Glutamatergic neuron (in vitro differentiated cells): Measurements from ENCODE around the gene RESP18. TPM values are rescaled to one million over a fixed set of nuclear protein-coding genes. Genes with fewer than 3 reads are reported as not detected.

Experiments used
- DNase-seq: peaks from one replicate; pipeline ENCODE4 v3.0.0; 2022
- H3K27ac Mint-ChIP-seq: one replicate; pipeline ENCODE4 v1.8.0; 2020; ENCODE audit warnings: mild to moderate bottlenecking, mixed read lengths, inconsistent platforms; ENCODE audit not compliant: unreplicated experiment
- H3K27me3 Mint-ChIP-seq: one replicate; pipeline ENCODE4 v1.8.0; 2020; ENCODE audit warnings: mild to moderate bottlenecking, moderate library complexity, mixed read lengths, inconsistent platforms; ENCODE audit not compliant: unreplicated experiment
- H3K36me3 Mint-ChIP-seq: one replicate; pipeline ENCODE4 v1.8.0; 2020; ENCODE audit warnings: mild to moderate bottlenecking, mixed read lengths, inconsistent platforms; ENCODE audit not compliant: unreplicated experiment
- H3K4me1 Mint-ChIP-seq: one replicate; pipeline ENCODE4 v1.8.0; 2020; ENCODE audit warnings: mild to moderate bottlenecking, low read depth, mixed read lengths, inconsistent platforms; ENCODE audit not compliant: unreplicated experiment
- H3K4me3 Mint-ChIP-seq: one replicate; pipeline ENCODE4 v1.8.0; 2020; ENCODE audit warnings: mild to moderate bottlenecking, mixed read lengths, inconsistent platforms; ENCODE audit not compliant: unreplicated experiment
- H3K9me3 Mint-ChIP-seq: one replicate; pipeline ENCODE4 v1.8.0; 2020; ENCODE audit warnings: mild to moderate bottlenecking, moderate library complexity, mixed read lengths, inconsistent platforms; ENCODE audit not compliant: unreplicated experiment
- CTCF ChIP-seq: fragments of 200-600 bp; sonication (generic); IDR thresholded peaks from one replicate; pipeline ENCODE4 v1.5.0; 2021; ENCODE audit not compliant: partially characterized antibody, unreplicated experiment
- microRNA-seq: library from miRNA; unstranded; fragments of <30 nt; microRNA quantifications from one replicate; pipeline ENCODE4, GENCODE V29; 2020; ENCODE audit not compliant: unreplicated experiment
- total RNA-seq: library from RNA; stranded (reverse); fragmentation: NEBNext Ultra II Directional; extraction: Animal tissue kit (Norgen Biotek cat#: 25700); gene quantifications from one replicate; pipeline ENCODE4 v1.2.1, GENCODE V29; 2021; ENCODE audit not compliant: unreplicated experiment

RESP18 gene
- total RNA-seq, 1 donor from 2014 or later: not detected

GRCh38 chr2:219279916-219280516 is 52.5 kb downstream of the RESP18 start:
- H3K27me3 Mint-ChIP-seq: peaks cover 3% of the 10 kb centered on the region
- peak overlapping the region; percentile 97 for H3K4me3 Mint-ChIP-seq
- peaks cover 35% of the 10 kb centered on the region for H3K4me1 Mint-ChIP-seq
- H3K36me3 Mint-ChIP-seq: no peaks in the 10 kb centered on the region
- DNase-seq: no peak
- peaks cover 11% of the 10 kb centered on the region for H3K9me3 Mint-ChIP-seq
- peak; percentile 17 for TF ChIP-seq CTCF
- peak overlapping the region; percentile 99 for H3K27ac Mint-ChIP-seq

- H3K4me3 Mint-ChIP-seq: peak within 1 kb of the TSS; percentile 97
These were observed 53.2 kb downstream of the RESP18 start, which contains the start of gene DNAJB2 for GRCh38 chr2:219279151-219279915. DNAJB2 (plus strand) TSS chr2:219279366; CDS start chr2:219279834, 468 bp downstream.

GRCh38 chr2:219278655-219279150 is 53.8 kb downstream of the RESP18 start:
- DNase-seq: no peak
- Mint-ChIP-seq H3K27ac (peak overlapping the region; percentile 94), H3K36me3 (no peaks in the 10 kb centered on the region), H3K4me3 (peak overlapping the region; percentile 84), H3K9me3 (peaks cover 16% of the 10 kb centered on the region), H3K4me1 (peaks cover 39% of the 10 kb centered on the region), H3K27me3 (peaks cover 9% of the 10 kb centered on the region)
- TF ChIP-seq CTCF: no peak

More at GRCh38 chr2:219279151-219279915, 53.2 kb downstream of the RESP18 start, which contains the start of gene DNAJB2:
- H3K36me3 Mint-ChIP-seq: no peaks in the 10 kb centered on the region
- peaks cover 39% of the 10 kb centered on the region for H3K4me1 Mint-ChIP-seq
- TF ChIP-seq CTCF: peak; percentile 20
- peak within 1 kb of the TSS; percentile 99 for H3K27ac Mint-ChIP-seq
- peaks cover 6% of the 10 kb centered on the region for H3K27me3 Mint-ChIP-seq
- DNase-seq: peak; percentile 100
- peaks cover 16% of the 10 kb centered on the region for H3K9me3 Mint-ChIP-seq

- TF ChIP-seq CTCF: peak; percentile 94
- no peaks in the 10 kb centered on the region for H3K36me3 Mint-ChIP-seq
- peaks cover 18% of the 10 kb centered on the region for H3K9me3 Mint-ChIP-seq
- H3K4me1 Mint-ChIP-seq: peaks cover 38% of the 10 kb centered on the region
- H3K27me3 Mint-ChIP-seq: peaks cover 9% of the 10 kb centered on the region
- peak overlapping the region; percentile 94 for H3K27ac Mint-ChIP-seq
- peak; percentile 86 for DNase-seq
- H3K4me3 Mint-ChIP-seq: peak overlapping the region; percentile 84
These were observed 54.6 kb downstream of the RESP18 start for GRCh38 chr2:219277703-219278654.

Small RNA genes within 50 kb of the gene (microRNA-seq; reads per million reads assigned to microRNA genes)
- not detected for gene MIR153-1

Other genes with a start within 250 kb of the RESP18 start
- 24.8 TPM for gene NHEJ1, start 171.9 kb downstream of the RESP18 start, total RNA-seq
- 1.1 TPM for gene SLC23A3, start 162.7 kb downstream of the RESP18 start, total RNA-seq
- gene CNPPD1, start 155.8 kb downstream of the RESP18 start, total RNA-seq: 61.5 TPM
- 167 TPM for gene RETREG2, start 154.5 kb downstream of the RESP18 start, total RNA-seq
- 49.5 TPM for gene ZFAND2B, start 126.0 kb downstream of the RESP18 start, total RNA-seq
- 49.4 TPM for gene ABCB6, start 113.8 kb downstream of the RESP18 start, total RNA-seq
- 80.4 TPM for gene ATG9A, start 103.1 kb downstream of the RESP18 start, total RNA-seq
- gene ANKZF1, start 102.9 kb downstream of the RESP18 start, total RNA-seq: 95.8 TPM
- gene GLB1L, start 87.3 kb downstream of the RESP18 start, total RNA-seq: 6.2 TPM
- gene STK16, start 87.3 kb downstream of the RESP18 start, total RNA-seq: 32.2 TPM
- gene TUBA4B, start 79.5 kb downstream of the RESP18 start, total RNA-seq: not detected
- gene TUBA4A, start 78.8 kb downstream of the RESP18 start, total RNA-seq: 27.5 TPM
- gene DNAJB2, start 53.4 kb downstream of the RESP18 start, total RNA-seq: 124 TPM
- 104 TPM for gene PTPRN, start 23.3 kb downstream of the RESP18 start, total RNA-seq
- gene DNPEP, start 55.2 kb upstream of the RESP18 start, total RNA-seq: 19.8 TPM
- gene DES, start 85.6 kb upstream of the RESP18 start, total RNA-seq: 1.3 TPM
- gene SPEG, start 102.1 kb upstream of the RESP18 start, total RNA-seq: 92.9 TPM
- 23.2 TPM for gene GMPPA, start 166.1 kb upstream of the RESP18 start, total RNA-seq
- gene ASIC4, start 181.7 kb upstream of the RESP18 start, total RNA-seq: 5.4 TPM
- 31.1 TPM for gene CHPF, start 211.1 kb upstream of the RESP18 start, total RNA-seq
- 40.9 TPM for gene TMEM198, start 211.3 kb upstream of the RESP18 start, total RNA-seq
- 47.9 TPM for gene OBSL1, start 238.8 kb upstream of the RESP18 start, total RNA-seq
- gene INHA, start 239.6 kb upstream of the RESP18 start, total RNA-seq: not detected